ENCODE results near the gene FZD4.
"Not testable (repeated sequence)": the region's sequence is repeated elsewhere in the genome, so short reads cannot be mapped to it uniquely, and the experiment has no call there.

The FZD4 gene

GRCh38 chr11:86972734-86973133, 17.5 kb upstream of the FZD4 start:
- DNase-seq = no peak

- DNase-seq = no peak
Observed at GRCh38 chr11:86969258-86969657, 14.1 kb upstream of the FZD4 start.

- DNase-seq = not testable (repeated sequence)
Observed at GRCh38 chr11:86967601-86968000, 12.4 kb upstream of the FZD4 start.

GRCh38 chr11:86957976-86958646, 2.9 kb upstream of the FZD4 start:
- no peak for DNase-seq

GRCh38 chr11:86956905-86957195, 1.7 kb upstream of the FZD4 start:
- no peak for DNase-seq

- DNase-seq = no peak
Observed at GRCh38 chr11:86955111-86955360, 159 bp downstream of the FZD4 start.

GRCh38 chr11:86954269-86955110, 705 bp downstream of the FZD4 start:
- no peak for DNase-seq

- DNase-seq = no peak
Observed at GRCh38 chr11:86952221-86952875, 2.8 kb downstream of the FZD4 start.

GRCh38 chr11:86951706-86952105, 3.5 kb downstream of the FZD4 start:
- no peak for DNase-seq

- no peak for DNase-seq
Observed at GRCh38 chr11:86950661-86950995, 4.6 kb downstream of the FZD4 start.

- DNase-seq = no peak
Observed at GRCh38 chr11:86949995-86950660, 5.1 kb downstream of the FZD4 start.

GRCh38 chr11:86948733-86949132, 6.5 kb downstream of the FZD4 start:
- no peak for DNase-seq

GRCh38 chr11:86947541-86947940, 7.7 kb downstream of the FZD4 start:
- DNase-seq = no peak

GRCh38 chr11:86943505-86943904, 11.7 kb downstream of the FZD4 start:
- DNase-seq = not testable (repeated sequence)

GRCh38 chr11:86941871-86942599, 13.2 kb downstream of the FZD4 start:
- no peak for DNase-seq

- no peak for DNase-seq
Observed at GRCh38 chr11:86941077-86941870, 13.9 kb downstream of the FZD4 start.

- no peak for DNase-seq
Observed at GRCh38 chr11:86940122-86940777, 14.9 kb downstream of the FZD4 start.

- DNase-seq = no peak
Observed at GRCh38 chr11:86938900-86939880, 16.0 kb downstream of the FZD4 start.

GRCh38 chr11:86938203-86938899, 16.8 kb downstream of the FZD4 start:
- no peak for DNase-seq
